MCF 10A (cell line): Measurements from ENCODE around the gene RABGAP1L. TPM values are rescaled to one million over a fixed set of nuclear protein-coding genes. Genes with fewer than 3 reads are reported as not detected.

Source experiments
- BruUV-seq: library from RNA; stranded (reverse); fragments of 400-500 nt; replicated peaks from 2 replicates; lab custom pipeline; 2021; lab: Mats Ljungman, UMichigan
- CTCF ChIA-PET: fragments of 300-600 bp; sonication (Branson Sonifier 250); formaldehyde crosslinking; extraction: SDS; loops from one replicate; lab custom pipeline; 2021; ENCODE audit warnings: antibody characterized with exemption, inconsistent platforms; lab: Yijun Ruan, JAX
- POLR2A ChIA-PET: fragments of 300-600, 350-650 bp; sonication (Branson Sonifier 250); formaldehyde crosslinking; extraction: SDS; loops from one replicate; lab custom pipeline; 2020; ENCODE audit warnings: antibody characterized with exemption, inconsistent platforms; lab: Yijun Ruan, JAX
- DNase-seq: peaks from one replicate; pipeline ENCODE4 v3.0.0-alpha.2; 2018; ENCODE audit not compliant: unreplicated experiment
- H3K27ac Mint-ChIP-seq: one replicate; pipeline ENCODE4 v1.8.0; 2022; ENCODE audit warnings: mild to moderate bottlenecking, low read depth, mixed read lengths; ENCODE audit not compliant: unreplicated experiment
- H3K27me3 Mint-ChIP-seq: one replicate; pipeline ENCODE4 v1.8.0; 2022; ENCODE audit warnings: mixed read lengths; ENCODE audit not compliant: insufficient read depth, unreplicated experiment
- H3K36me3 Mint-ChIP-seq: one replicate; pipeline ENCODE4 v1.8.0; 2022; ENCODE audit warnings: mild to moderate bottlenecking, moderate library complexity, mixed read lengths; ENCODE audit not compliant: insufficient read depth, unreplicated experiment
- H3K4me1 Mint-ChIP-seq: one replicate; pipeline ENCODE4 v1.8.0; 2022; ENCODE audit warnings: mixed read lengths; ENCODE audit not compliant: insufficient read depth, unreplicated experiment
- H3K4me3 Mint-ChIP-seq: one replicate; pipeline ENCODE4 v1.8.0; 2022; ENCODE audit warnings: mild to moderate bottlenecking, moderate library complexity, mixed read lengths; ENCODE audit not compliant: unreplicated experiment
- H3K9me3 Mint-ChIP-seq: one replicate; pipeline ENCODE4 v1.8.0; 2022; ENCODE audit warnings: mixed read lengths; ENCODE audit not compliant: unreplicated experiment
- CTCF ChIP-seq: fragments of 200-600 bp; IDR thresholded peaks from one replicate; pipeline ENCODE4 v1.8.0; 2022; ENCODE audit warnings: antibody characterized with exemption, mild to moderate bottlenecking; ENCODE audit not compliant: unreplicated experiment
- intact Hi-C: fragments of 100-400 bp; cut with micrococcal nuclease; formaldehyde crosslinking; loops from 2 replicates; pipeline ENCODE4 v1.14.1; 2022
- total RNA-seq: library from RNA; stranded (reverse); gene quantifications from 2 replicates; pipeline ENCODE4 v1.2.3, GENCODE V29; 2022

RABGAP1L gene
- total RNA-seq, 1 experiment from 2014 or later, result 18.2 TPM

- POLR2A ChIA-PET, result no interaction called here
- Mint-ChIP-seq H3K9me3 (peaks cover 21% of the 10 kb centered on the region), H3K4me1 (no peaks in the 10 kb centered on the region), H3K27me3 (no peaks in the 10 kb centered on the region), H3K27ac (no peak overlapping the region), H3K36me3 (peaks cover 6% of the 10 kb centered on the region), H3K4me3 (no peak overlapping the region)
- DNase-seq, result no peak
- intact Hi-C loops, result no loop called here
- BruUV-seq, result no TSS peak
- no peak for TF ChIP-seq CTCF
- CTCF ChIA-PET, result interaction anchor here (0.6 to 2.3 kb wide), 2 partner anchors 8 to 404 kb away, joined by 3 to 7 read pairs; no protein-coding TSS in a partner anchor
Observed at GRCh38 chr1:174666248-174666647, 506.9 kb downstream of the RABGAP1L start.

GRCh38 chr1:174671826-174672225 is 512.5 kb downstream of the RABGAP1L start:
- no peak overlapping the region for H3K4me3 Mint-ChIP-seq
- ChIA-PET POLR2A (no interaction called here), CTCF (interaction anchor here (0.6 to 1.3 kb wide), 2 partner anchors 372 to 413 kb away, joined by 3 read pairs; no protein-coding TSS in a partner anchor)
- H3K4me1 Mint-ChIP-seq, result no peaks in the 10 kb centered on the region
- H3K27ac Mint-ChIP-seq, result no peak overlapping the region
- intact Hi-C loops, result no loop called here
- H3K36me3 Mint-ChIP-seq, result peaks cover 6% of the 10 kb centered on the region
- no peaks in the 10 kb centered on the region for H3K27me3 Mint-ChIP-seq
- H3K9me3 Mint-ChIP-seq, result peaks cover 21% of the 10 kb centered on the region
- BruUV-seq, result no TSS peak
- DNase-seq, result no peak
- TF ChIP-seq CTCF, result no peak

- ChIA-PET POLR2A (no interaction called here), CTCF (interaction anchor here (1.8 kb wide), 1 partner anchor 415 kb away, joined by 6 read pairs; no protein-coding TSS in a partner anchor)
- TF ChIP-seq CTCF, result no peak
- no peak overlapping the region for H3K4me3 Mint-ChIP-seq
- DNase-seq, result no peak
- H3K9me3 Mint-ChIP-seq, result no peaks in the 10 kb centered on the region
- H3K4me1 Mint-ChIP-seq, result no peaks in the 10 kb centered on the region
- H3K27me3 Mint-ChIP-seq, result no peaks in the 10 kb centered on the region
- no peaks in the 10 kb centered on the region for H3K36me3 Mint-ChIP-seq
- H3K27ac Mint-ChIP-seq, result no peak overlapping the region
- intact Hi-C loops, result no loop called here
- no TSS peak for BruUV-seq
Observed at GRCh38 chr1:174676856-174677255, 517.5 kb downstream of the RABGAP1L start.

GRCh38 chr1:174678657-174679056 is 519.3 kb downstream of the RABGAP1L start:
- Mint-ChIP-seq H3K27me3 (no peaks in the 10 kb centered on the region), H3K27ac (no peak overlapping the region), H3K4me1 (no peaks in the 10 kb centered on the region), H3K9me3 (no peaks in the 10 kb centered on the region), H3K4me3 (no peak overlapping the region), H3K36me3 (no peaks in the 10 kb centered on the region)
- CTCF ChIA-PET, result interaction anchor here (0.8 to 1.9 kb wide), 2 partner anchors 66 to 416 kb away, joined by 3 to 13 read pairs; no protein-coding TSS in a partner anchor
- no peak for DNase-seq
- intact Hi-C loops, result no loop called here
- TF ChIP-seq CTCF, result no peak
- no TSS peak for BruUV-seq
- POLR2A ChIA-PET, result no interaction called here
